HG03139 (cell line): ENCODE data around the gene CD163L1.
A peak's percentile ranks its signal among the peaks of the same experiment; 100 is the strongest.
"Not testable (repeated sequence)": the region's sequence is repeated elsewhere in the genome, so short reads cannot be mapped to it uniquely, and the experiment has no call there.

Source experiments
- ATAC-seq: cut with Tn5 transposase; IDR thresholded peaks from one replicate; pipeline ENCODE4 v1.9.1; 2021; ENCODE audit not compliant: unreplicated experiment

Gene CD163L1

DNA sequence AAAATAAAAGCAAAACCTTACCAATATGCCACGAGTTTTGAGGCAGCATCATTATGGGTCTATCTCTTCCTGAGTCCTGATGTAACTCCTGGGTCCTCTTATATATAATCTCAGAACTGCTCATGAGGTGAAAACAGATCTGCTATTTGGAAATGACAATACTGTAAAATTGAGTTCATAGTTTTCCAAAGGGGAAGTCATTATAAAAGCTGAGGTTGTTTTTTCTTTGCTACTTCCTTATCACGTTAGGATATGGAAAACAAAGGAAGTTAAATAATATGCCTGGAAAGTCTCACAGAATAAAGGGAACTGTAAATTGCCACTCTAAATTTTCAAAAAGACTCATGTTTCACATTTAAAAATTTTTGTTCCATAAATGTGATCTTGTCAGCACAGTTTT lies at the start of gene CD163L1:
TSS of gene CD163L1 (minus strand) at position 78 of the 400 bp plus-strand sequence. CDS start at position 52, 26 bp downstream.
- no peak for ATAC-seq

DNA sequence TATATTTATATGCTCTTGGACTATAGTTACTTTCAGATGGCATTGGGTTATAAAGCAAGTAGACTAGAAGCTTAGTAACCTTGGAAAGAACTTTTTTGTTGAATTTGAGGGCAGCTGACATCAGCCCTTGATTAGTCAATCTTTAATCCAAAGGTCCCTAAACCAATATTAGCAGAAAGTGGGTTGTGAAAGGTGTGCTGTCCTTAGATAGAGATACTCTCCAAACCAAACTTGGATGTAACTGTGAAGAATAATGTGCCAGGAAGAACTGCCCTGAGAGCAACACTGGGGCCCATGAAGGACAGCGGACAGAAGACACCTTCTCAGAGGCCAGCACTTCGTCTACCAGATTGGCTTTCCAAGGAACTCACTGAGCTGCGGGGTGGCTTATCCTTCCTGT lies 49.1 kb upstream of the CD163L1 start:
- no peak for ATAC-seq

DNA sequence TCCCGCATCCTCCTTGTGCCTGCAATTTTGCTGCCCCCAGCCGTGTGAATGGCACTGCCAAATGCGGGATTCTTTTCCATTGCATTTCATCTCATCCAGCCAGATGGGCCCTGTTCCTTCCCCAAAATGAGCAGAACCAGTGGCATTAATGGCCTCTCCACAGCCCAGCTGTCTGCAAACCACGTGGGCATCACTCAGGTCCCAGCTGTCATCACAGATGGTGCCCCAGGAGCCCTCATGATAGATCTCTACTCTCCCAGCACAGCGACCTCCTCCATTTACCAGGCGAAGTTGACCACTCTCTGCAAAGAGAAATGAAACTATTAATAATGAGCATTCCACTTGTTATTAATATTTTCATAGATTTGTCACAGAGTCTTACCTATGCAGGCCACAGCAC lies 42.6 kb upstream of the CD163L1 start:
- no peak for ATAC-seq

DNA sequence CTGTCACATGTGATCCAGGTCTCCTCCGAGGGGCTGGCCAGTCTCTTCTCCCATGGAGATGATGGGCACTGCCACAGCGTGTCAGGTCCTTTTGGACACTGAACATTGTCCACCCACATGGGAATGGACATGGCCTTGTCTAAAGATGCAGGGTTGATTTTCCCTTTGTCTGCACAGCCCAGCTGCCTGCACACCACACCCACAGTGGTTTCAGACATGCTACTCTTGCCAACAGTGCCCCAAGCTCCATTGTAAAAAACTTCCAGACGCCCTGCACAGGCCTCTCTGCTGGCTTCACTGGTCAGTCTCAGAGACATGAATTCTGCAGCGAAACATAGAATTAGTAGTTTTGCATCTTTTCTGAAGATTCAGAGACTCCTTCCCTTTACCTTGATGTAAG lies 41.1 kb upstream of the CD163L1 start:
- ATAC-seq, result no peak

DNA sequence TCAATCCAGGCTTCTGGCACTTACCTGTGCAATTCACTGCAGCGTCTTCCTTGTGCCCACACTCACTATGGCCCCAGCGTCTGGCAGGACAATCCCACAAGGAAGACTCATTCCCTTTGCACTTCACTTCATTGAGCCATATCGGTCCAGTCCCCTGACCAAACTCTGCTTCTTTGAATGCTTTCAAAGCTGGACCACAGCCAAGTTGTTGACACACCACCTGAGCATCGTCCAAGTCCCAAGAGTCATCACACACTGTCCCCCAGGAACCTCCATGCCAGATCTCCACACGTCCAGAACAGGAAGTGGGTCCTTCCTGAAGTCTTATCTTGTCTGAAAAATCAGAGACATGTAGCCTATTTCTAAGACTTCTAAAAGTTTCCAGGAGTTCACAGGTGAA lies 39.4 kb upstream of the CD163L1 start:
- no peak for ATAC-seq

DNA sequence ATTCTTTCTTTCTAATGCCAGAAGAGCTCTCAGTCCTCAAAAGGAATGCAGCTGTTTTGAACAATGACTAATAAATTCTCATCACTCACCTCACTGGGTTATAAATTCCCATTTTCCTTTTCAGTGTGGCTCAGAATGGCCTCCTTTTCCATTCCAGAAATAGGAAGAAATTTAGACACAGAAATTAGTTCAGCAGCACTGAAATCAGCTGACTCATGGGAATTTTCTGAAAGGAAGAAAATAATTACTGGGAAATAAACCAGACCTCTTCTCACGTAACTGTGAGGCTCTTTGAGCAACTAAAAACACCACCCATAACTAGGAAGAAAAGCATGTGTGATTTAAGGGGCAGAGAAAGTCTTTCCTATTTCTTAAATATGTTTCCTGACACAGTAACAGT lies 35.8 kb upstream of the CD163L1 start:
- no peak for ATAC-seq

DNA sequence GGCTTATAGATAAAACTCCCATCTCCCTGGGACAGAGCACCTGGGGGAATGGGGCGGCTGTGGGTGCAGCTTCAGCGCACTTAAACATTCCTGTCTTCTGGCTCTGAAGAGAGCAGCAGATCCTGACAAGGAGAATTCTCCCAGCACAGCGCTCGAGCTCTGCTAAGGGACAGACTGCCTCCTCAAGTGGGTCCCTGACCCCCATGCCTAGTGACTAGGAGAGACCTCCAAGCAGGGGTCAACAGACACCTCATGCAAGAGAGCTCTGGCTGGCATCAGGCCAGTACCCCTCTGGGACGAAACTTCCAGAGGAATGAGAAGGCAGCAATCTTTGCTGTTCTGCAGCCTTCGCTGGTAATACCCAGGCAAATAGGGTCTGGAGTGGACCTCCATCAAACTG lies 28.1 kb upstream of the CD163L1 start:
- ATAC-seq, result no peak

DNA sequence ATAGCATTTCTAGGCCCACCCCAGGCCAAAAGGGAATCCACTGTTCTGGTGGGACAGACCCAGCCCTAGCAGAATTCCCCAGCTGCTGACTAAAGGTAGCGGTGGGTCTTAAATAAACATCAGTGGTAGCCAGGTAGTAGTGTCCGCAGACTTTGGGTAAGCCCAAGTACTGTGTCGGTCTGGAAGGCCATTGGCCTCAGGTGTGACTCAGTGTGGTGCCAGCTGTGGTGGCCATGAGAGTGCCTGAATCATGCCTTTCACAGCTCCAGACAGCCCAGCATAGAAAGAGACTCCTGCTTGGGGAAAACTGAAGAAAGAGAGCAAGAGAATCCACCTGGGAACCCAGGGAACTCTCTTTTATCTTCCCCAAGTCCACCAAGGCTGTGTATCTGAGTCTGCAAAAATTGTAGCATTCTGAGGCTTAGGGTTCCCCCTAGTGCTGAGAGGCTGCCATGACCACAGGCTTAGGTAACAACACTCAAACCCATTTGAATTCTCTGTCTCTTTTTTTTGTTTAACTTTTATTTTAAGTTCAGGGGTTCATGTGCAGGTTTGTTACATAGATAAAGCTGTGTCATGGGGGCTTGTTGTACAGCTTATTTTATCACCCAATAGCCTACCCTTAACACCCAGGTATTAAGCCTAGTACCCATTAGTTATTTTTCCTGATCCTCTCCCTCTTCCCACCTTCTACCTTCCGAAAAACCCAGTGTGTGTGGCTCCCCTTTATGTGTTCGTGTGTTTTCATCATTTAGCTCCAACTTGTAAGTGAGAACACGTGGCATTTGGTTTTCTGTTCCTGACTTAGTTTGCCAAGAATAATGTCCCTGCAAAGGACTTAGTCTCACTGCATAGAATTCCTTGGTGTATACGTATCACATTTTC lies 16.7 kb upstream of the CD163L1 start:
- peak; percentile 68 for ATAC-seq

DNA sequence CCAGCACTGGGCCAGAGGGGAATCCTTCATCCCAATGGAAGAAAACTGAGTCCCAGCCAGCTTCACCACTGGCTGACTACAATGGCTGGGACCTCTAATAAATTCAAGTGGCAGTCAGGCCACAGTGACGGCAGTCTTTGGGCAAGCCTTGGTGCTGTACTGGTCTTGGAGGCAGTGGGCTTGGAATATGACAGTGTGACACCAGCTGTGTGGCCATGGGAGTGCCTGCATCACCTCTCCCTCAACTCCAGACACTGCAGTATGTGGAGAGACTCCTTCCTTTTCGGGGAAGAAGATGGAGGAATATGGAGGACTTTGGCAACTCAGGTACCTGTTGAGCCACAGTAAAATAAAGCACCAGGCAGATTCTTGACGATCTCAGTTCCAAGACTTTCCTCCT lies 16.0 kb upstream of the CD163L1 start:
- no peak for ATAC-seq

DNA sequence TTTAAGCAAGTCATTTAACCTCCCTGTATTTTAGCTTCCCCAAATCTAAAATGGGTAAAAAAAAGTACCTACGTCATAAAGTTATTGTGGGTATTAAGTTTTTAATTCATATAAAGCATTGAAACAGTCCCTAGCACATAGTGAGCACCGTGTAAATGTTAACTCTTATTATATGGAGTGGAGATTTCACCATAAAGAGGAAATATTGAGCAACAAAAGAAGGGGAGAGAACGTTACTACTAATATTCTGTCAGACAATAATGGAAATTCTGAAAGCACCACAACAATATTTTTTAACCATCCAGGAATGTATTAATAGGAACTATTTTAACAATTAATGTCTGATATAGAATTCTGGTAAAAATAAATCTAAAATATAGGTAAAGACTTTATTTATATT lies 7.8 kb upstream of the CD163L1 start:
- no peak for ATAC-seq

DNA sequence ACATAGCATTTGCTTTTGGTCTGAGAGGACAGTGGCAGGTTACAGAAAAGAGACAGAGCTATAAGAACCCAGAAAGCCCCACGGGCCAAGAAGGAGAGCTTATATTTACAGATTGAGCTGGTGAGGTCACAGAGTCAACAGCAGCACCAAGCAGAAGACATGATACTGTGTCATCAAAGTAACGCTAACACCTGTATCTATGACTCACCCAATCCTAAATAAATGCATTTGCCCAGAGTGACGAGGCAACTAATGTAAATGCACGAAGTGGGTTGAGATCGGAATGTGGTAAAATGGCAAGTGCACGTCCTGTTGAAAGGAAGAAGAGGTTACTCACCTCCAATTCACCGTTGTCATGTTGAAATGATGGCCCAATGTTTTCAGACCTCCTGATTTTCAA lies 6.7 kb upstream of the CD163L1 start:
- ATAC-seq, result no peak

DNA sequence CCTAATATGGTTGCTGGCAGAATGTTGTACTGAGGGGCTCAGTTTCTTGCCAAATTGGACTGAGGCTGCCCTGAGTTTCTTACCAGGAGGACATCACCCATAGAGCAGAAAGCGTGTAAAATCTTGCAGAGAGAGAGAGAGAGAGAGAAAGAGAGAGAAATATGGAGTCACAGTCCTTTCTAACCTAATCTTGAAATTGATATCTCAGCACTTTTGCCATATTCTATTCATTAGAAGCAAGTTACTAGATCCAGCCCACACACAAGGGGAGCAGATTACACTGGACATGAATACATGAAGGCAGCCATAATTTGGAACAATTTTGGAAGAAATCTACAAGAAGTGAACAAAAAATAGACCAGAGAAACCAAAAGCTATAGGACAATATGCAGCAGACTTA lies 4.1 kb upstream of the CD163L1 start:
- no peak for ATAC-seq

DNA sequence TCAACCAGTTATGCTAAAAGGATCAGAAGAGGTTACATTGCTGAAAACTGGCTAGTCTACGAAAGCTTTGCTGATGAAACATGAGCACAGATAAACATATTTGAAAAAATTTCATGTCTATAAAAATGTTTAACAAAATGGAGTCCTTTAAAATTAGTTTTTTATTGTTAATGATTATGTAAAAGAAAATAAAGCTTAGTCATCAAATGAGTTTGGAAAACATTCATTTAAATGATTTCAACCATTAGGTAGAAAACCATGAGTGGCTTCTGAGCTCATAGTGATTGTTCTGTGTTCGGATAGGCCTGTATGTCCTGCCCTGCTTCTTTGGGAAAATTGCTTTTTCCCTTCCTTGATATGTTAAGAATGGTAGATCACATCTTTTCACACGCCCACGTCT lies 584 bp upstream of the CD163L1 start:
- no peak for ATAC-seq

DNA sequence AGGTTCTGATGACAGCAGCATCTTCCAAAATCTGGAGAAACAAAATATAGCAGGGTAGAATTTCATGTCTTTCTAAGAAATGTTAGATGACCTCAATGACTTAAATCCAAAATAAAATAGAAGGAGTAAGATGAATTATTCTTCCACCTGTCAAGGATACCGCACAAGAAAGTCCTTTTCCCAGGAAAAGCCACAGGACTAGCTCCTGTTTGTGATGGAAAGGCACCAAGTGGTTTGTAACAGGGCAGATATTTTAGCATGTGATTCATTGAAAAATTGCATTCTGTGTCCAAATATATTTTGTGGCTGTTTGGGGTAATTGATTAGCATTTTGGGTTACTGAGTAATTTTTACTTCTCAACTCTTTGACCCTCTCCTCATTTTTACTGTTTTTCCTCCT lies 2.7 kb downstream of the CD163L1 start:
- no peak for ATAC-seq

DNA sequence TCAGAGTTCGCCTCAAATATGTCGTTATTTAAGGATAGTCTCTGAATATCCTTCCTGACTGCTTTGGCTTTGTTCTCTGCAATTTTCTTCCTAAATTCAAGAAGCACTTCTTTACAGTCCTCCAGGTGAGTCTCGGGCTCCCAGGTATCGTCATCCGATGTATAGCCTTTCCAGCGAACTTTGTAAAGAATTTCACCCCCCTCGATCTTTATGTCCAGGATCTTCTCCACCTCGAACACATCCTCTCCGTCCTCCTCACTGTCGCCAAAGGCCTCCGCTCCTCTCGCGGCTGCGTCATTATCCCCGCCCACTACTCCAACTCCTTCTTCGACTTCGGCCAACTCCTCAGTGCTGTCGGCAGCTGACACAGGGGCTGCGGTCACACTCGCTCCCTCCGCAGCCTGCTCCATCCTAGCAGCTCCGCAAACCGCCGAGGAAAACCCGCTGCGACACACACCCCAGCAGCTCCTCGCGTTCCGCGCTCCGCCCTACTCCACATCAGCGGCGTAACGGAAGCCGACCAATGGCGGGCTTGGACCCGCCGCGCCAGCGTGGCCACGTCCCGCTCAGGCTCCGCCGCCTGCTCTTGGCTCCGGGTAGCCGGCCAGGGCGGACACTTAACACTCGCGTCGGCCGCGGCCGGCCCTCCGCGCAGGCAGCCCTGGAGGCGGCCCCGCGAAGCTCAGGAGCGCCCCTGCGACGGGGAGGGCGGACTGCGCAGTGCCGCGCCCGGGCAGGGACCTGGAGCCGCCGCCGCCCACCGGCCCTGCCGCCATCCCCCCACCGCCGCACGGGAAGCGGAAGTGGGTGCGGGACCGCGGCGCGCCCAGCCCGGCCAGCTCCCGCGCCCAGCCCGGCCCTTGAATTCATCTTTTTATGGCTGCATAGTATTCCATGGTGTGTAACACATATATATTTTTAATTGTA lies 4.1 kb downstream of the CD163L1 start:
- ATAC-seq, result no peak

DNA sequence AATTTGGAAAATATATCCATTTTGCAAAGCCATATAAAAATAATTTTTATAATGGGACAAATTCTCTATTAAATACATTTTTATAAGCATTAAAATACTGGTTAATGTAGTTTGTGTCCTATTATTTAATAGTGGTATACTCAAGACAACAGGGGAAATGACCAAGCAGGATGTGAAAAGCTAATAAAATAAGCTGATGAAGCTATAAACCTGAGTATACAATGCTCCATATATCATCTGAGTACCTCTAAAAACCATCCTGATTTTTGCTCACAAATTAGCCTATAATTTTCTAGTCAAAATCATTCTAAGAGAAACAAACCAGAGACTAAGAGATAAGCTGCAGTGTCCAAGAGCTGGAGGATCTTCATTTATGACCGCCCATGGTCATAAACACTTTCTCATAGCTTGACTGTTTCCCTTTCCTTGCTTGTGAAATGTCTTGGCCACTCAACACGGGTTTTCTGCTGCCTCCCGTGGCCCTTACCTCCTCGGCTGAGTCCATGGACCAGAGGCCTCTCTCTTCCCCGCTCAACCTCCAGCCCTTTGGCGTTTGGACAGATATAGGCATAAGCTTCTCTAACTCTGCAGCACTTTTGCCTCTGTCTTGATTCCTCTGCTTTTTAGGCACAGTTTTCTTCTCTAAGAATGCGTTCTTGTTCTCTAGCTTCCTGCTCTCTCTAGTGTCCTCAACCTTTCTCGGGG lies 5.5 kb downstream of the CD163L1 start:
- not testable (repeated sequence) for ATAC-seq

DNA sequence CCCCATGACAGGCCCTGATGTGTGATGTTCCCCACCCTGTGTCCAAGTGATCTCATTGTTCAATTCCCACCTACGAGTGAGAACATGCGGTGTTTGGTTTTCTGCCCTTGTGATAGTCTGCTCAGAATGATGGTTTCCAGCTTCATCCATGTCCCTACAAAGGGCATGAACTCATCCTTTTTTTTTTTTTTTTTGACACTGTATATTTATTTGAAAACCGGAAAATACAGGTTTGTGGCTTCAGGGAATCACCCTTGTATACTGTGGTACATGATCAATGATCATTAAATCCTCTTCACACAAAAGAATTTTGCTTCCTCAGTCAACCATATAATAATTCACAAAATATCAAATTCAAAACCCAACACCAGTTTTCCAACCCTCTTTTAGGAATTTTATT lies 6.5 kb downstream of the CD163L1 start:
- ATAC-seq, result not testable (repeated sequence)

DNA sequence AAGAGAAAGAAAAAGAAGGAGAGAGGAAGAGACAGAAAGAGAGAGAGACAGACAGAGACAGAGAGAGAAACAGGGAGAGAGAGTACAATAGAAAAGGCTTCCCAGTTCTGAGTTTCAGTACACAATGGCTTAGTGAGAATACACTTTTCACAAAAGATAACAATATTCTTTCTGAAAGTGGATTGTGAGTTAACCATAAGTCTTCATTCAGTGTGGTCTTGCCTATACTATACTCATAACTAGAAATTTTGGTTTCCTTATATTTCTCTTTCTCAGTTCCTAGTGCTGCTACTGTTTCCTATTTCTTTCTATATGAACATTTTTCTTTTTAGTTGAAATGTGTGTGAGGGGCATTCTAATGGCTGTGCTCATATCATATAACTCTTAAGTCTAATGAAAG lies 9.3 kb downstream of the CD163L1 start:
- ATAC-seq, result no peak

DNA sequence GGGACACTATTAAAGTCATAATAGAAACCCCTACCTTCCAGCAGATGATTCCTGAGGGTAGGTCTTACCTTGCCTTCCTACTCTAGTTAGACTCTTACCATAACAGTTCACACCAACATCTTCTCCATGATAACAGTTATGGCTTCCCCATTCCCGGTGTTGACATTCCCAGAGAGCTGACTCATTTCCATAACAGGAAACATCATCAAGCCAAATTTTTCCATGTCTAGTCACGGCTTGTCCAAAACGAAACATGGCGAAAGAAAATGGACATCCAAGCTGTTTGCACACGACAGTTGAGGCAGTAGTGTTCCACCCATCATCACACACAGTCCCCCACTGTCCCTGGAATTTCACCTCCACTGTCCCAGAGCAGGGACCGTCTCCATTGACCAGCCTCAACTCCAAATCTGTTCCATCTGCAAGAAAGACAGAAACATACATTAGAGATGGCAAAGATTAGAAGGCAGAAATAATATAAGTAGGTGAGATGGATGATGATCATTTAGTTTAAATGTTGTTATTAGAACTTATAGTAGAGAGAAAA lies 10.6 kb downstream of the CD163L1 start:
- no peak for ATAC-seq

DNA sequence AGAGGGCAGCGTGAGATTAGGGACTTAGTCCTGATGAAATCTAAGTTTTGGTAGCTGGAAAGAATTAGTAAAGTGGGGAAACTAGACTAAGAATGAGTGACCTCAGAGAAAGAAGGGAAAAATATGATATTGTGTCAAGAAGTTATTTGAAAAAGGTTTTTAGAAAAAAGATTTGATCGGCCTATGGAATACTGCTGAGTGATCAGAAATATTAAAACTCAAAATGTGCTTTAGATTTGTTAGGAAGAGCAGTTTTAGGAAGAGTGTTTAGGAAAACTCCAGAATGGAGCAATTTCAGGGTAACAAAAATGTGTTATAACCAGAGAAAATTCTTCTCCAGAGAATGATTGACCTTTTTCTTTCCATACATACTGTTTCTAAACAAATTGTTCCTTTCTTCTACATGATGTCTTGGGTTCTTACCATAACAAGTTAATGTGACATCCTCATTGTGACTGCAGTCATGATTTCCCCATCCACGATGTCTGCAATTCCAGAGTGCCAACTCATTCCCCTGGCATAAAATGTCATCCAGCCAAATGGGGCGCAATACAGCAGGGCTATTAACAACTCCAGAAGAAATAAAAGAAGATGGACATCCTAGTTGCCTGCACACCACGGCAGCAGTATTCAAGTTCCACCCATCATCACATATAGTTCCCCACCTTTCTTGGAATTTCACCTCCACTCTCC lies 11.8 kb downstream of the CD163L1 start:
- ATAC-seq, result no peak
